HG02678 (cell line): ENCODE measurements around the gene SSH2.
"Not testable (repeated sequence)": the region's sequence is repeated elsewhere in the genome, so short reads cannot be mapped to it uniquely, and the experiment has no call there.

Experiments
- ATAC-seq: cut with Tn5 transposase; IDR thresholded peaks from one replicate; pipeline ENCODE4 v1.9.1; 2021; ENCODE audit warnings: mild to moderate bottlenecking, moderate library complexity; ENCODE audit not compliant: unreplicated experiment

SSH2 gene, protein sequence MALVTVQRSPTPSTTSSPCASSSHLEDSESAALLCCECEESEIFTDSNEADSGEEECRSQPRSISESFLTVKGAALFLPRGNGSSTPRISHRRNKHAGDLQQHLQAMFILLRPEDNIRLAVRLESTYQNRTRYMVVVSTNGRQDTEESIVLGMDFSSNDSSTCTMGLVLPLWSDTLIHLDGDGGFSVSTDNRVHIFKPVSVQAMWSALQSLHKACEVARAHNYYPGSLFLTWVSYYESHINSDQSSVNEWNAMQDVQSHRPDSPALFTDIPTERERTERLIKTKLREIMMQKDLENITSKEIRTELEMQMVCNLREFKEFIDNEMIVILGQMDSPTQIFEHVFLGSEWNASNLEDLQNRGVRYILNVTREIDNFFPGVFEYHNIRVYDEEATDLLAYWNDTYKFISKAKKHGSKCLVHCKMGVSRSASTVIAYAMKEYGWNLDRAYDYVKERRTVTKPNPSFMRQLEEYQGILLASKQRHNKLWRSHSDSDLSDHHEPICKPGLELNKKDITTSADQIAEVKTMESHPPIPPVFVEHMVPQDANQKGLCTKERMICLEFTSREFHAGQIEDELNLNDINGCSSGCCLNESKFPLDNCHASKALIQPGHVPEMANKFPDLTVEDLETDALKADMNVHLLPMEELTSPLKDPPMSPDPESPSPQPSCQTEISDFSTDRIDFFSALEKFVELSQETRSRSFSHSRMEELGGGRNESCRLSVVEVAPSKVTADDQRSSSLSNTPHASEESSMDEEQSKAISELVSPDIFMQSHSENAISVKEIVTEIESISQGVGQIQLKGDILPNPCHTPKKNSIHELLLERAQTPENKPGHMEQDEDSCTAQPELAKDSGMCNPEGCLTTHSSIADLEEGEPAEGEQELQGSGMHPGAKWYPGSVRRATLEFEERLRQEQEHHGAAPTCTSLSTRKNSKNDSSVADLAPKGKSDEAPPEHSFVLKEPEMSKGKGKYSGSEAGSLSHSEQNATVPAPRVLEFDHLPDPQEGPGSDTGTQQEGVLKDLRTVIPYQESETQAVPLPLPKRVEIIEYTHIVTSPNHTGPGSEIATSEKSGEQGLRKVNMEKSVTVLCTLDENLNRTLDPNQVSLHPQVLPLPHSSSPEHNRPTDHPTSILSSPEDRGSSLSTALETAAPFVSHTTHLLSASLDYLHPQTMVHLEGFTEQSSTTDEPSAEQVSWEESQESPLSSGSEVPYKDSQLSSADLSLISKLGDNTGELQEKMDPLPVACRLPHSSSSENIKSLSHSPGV (N-terminal part only)

GRCh38 chr17:29929533-29930408 lies at the start of gene SSH2:
SSH2 (minus strand) TSS chr17:29930228; CDS start chr17:29930000, 228 bp downstream.
- ATAC-seq, result peak; percentile 67

- ATAC-seq, result no peak
Measured at GRCh38 chr17:29977836-29978235, 47.8 kb upstream of the SSH2 start.

- ATAC-seq, result no peak
Measured at GRCh38 chr17:29973005-29973404, 43.0 kb upstream of the SSH2 start.

GRCh38 chr17:29972277-29972676 lies 42.2 kb upstream of the SSH2 start:
- no peak for ATAC-seq

DNA sequence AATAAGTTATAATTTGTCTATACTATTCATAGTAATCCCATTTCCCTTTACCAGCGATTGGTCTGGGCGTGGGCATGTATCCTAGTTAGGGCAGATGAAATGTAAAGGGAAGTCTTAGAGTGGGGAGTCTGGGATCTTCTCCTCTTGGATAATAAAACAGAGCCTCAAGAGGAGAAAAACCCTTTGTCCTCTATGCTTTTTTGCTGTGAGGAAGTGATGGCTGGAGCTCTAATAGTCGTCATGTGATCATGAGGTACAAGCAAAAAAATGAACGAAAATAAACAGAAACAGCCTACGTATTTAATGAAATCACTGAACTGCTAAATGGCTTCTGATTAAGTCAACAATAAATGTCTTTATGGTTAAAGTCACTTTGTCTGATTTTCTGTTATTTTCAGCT lies 38.2 kb upstream of the SSH2 start:
- ATAC-seq, result no peak

GRCh38 chr17:29962656-29963055 lies 32.6 kb upstream of the SSH2 start:
- ATAC-seq, result no peak

GRCh38 chr17:29959658-29960337 lies 29.8 kb upstream of the SSH2 start:
- ATAC-seq, result no peak

DNA sequence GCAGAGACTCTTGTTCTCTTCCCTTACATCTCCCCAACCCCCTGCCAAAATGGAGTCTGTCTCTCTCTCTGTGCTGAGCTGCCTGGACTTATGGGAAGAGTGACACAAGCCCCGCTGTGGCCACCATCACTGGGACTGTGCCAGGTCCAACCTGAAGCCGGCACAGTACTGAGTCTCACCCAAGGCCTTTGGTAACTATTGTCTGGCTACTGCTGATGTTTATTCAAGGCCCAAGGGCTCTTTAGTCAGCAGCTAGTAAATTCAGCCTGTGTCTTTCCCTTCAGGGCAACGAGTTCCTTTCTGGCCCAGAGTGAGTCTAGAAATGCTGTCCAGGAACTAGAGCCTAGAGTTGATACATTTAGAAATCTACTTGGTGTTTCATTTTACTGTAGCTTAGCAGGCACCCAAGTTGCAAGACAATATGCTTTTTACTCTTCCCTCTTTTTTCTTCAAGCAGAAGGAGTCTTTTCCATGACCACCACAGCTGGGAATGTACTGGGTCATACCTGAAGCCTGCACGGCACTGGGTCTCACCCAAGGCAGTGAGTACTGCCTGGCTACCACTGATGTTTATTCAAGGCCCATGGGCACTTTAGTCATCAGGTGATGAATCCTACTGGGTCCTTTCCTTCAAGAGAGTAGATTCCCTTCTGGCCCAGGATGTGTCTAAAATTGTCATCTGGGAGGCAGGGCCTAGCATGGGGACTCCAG lies 29.1 kb upstream of the SSH2 start:
- no peak for ATAC-seq

DNA sequence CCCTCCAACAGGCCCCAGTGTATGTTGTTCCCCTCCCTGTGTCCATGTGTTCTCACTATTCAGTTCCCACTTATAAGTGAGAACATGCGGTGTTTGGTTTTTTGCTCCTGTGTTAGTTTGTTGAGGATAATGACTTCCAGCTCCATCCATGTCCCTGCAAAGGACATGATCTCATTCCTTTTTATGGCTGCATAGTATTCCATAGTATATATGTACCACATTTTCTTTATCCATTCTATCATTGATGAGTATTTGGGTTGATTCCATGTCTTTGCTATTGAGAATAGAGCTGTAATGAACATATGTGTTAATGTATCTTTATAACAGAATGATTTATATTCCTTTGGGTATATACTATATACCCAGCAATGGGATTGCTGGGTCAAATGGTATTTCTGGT lies 27.5 kb upstream of the SSH2 start:
- ATAC-seq, result not testable (repeated sequence)

DNA sequence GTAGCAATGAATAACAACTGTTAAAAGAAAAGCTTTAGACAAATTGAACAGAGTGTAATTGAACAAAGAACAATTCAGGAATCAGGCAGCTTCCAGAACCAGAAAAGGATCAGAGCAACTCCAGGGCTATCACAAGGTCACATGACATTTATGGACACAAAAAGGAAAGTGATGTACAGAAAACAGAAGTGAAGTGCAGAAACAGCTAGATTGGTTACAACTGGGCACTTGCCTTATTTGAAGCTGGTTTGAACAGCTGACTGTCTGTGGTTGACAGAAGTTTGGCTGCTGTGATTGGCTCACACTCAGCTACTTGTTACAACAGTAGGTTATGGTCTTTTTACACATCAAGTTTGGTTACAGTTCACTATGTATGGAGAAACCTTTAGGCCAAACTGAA lies 26.2 kb upstream of the SSH2 start:
- no peak for ATAC-seq

DNA sequence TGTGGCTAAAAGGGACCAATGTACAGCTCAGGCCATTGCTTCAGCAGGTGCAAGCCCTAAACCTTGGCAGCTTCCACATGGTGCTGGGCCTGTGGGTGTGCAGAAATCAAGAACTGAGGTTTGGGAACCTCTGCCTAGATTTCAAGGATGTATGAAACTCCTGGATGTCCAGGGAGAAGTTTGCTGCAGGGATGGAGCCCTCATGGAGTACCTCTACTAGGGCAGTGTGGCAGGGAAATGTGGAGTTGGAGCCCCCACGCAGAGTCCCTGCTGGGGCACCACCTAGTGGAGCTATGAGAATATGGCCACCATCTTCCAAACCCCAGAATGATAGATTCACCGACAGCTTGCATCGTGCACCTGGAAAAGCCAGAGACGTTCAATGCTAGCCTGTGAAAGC lies 24.4 kb upstream of the SSH2 start:
- ATAC-seq, result no peak

GRCh38 chr17:29949696-29950095 lies 19.7 kb upstream of the SSH2 start:
- no peak for ATAC-seq

DNA sequence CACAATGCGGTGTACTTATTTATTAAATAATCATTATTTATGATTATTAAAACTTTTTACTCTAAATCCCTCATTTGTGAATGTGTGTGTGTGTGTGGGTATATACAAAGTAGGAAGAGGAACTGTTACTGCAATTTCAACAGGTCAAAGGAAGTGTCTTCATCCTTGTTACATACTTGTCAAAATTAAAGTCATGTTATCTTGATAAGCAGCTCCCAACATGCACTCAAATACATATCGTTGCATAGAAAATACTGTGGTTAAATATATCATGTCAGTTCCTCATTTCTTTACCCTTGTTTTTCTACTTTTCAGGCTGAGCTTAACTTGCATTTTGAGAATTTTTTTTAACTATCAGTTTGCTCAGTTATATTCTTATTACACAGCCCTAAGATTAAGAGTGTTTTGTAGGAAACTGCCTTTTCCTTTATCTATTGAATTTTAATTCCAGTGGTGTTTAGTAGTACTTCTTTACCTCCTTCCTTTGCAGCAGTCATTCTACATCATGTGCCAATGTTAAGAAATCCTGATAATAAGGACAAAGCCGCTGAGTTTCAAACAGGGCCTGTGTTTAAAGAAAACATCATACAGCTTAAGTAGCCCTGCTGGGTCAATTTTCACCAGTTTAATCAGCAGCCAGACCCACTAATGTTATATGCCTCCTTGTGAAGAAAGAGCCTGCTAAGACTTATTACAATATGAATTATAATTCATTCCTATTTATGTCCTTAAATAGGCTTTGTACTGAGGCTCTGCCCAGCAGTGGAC lies 18.6 kb upstream of the SSH2 start:
- ATAC-seq, result no peak

- ATAC-seq, result no peak
Measured at GRCh38 chr17:29945281-29945680, 15.3 kb upstream of the SSH2 start.

DNA sequence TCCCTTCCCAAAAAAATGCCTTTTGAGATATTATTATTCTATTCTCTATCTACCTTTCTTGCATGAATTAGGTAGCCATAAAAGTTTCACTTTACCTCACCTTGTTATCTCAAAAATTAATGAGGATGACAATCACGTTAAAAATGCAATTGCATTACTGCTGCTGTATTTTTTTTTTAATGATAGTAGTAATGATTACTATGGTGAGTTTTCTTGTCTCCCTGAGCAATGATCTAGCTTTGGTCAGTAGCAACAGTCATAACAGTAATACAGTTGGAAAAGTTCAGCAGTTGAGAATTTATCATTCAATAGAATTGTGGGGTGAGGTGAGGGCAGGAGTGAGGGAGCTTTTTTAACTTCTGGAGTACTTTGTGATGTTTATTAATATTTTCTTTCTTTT lies 11.3 kb upstream of the SSH2 start, which contains the start of gene EFCAB5:
Gene EFCAB5 (plus strand): TSS at position 301 of the 400 bp plus-strand sequence. CDS start 163 bp downstream, outside the sequence.
- no peak for ATAC-seq

GRCh38 chr17:29936724-29937123 lies 6.7 kb upstream of the SSH2 start:
- ATAC-seq, result no peak

DNA sequence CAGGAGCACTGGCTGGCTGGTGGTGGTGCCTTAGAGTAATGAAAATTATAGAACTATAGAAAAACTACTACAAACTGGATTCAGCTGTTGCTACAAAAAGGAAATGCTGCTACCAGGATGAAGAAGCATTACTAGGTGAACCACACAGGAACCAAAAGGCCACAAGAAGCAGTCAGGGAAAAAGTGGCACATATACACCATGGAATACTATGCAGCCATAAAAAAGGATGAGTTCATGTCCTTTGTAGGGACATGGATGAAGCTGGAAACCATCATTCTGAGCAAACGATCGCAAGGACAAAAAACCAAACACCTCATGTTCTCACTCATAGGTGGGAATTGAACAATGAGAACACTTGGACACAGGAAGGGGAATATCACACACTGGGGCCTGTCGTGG lies 5.9 kb upstream of the SSH2 start:
- not testable (repeated sequence) for ATAC-seq

GRCh38 chr17:29933379-29933778 lies 3.4 kb upstream of the SSH2 start:
- ATAC-seq, result no peak
